Astrocyte (in vitro differentiated cells and primary cell): Measurements from ENCODE around the gene ADAP1. TPM values are rescaled to one million over a fixed set of nuclear protein-coding genes. Genes with fewer than 3 reads are reported as not detected.

Experiments
- DNase-seq: peaks from one replicate; pipeline ENCODE4 v3.0.0-alpha.2; 2010; ENCODE audit warnings: low read depth
- FAIRE-seq: peaks from 2 replicates; lab custom pipeline; 2011; peaks lifted over from hg19 to GRCh38; lab: Jason Lieb, UNC
- H2AFZ ChIP-seq: 2 replicates; pipeline ENCODE4 v1.6.0; 2012; ENCODE audit warnings: low read depth, low read length, inconsistent platforms
- H3K27ac ChIP-seq: 2 replicates; pipeline ENCODE4 v1.5.1; 2011; ENCODE audit warnings: low read depth, low read length, inconsistent platforms
- H3K27me3 ChIP-seq: 2 replicates; pipeline ENCODE4 v1.6.0; 2011; ENCODE audit warnings: low read length, inconsistent platforms; ENCODE audit not compliant: insufficient read depth
- H3K36me3 ChIP-seq: 2 replicates; pipeline ENCODE4 v1.5.1; 2011; ENCODE audit warnings: low read length, inconsistent platforms; ENCODE audit not compliant: insufficient read depth
- H3K4me1 ChIP-seq: 2 replicates; pipeline ENCODE4 v1.5.1; 2011; ENCODE audit warnings: low read length, inconsistent platforms; ENCODE audit not compliant: insufficient read depth
- H3K4me2 ChIP-seq: 2 replicates; pipeline ENCODE4 v1.6.0; 2012; ENCODE audit warnings: low read length, inconsistent platforms
- H3K4me3 ChIP-seq: 2 replicates; pipeline ENCODE4 v1.5.1; 2011; ENCODE audit warnings: low read depth, mild to moderate bottlenecking, low read length, inconsistent platforms; ENCODE audit not compliant: insufficient read depth
- H3K79me2 ChIP-seq: 2 replicates; pipeline ENCODE4 v1.6.0; 2012; ENCODE audit warnings: mild to moderate bottlenecking, low read length, inconsistent platforms; ENCODE audit not compliant: insufficient read depth
- H3K9ac ChIP-seq: 2 replicates; pipeline ENCODE4 v1.6.0; 2012; ENCODE audit warnings: mild to moderate bottlenecking, low read length, inconsistent platforms
- H3K9me3 ChIP-seq: 2 replicates; pipeline ENCODE4 v1.5.1; 2012; ENCODE audit warnings: low read depth, mild to moderate bottlenecking, low read length, inconsistent platforms; ENCODE audit not compliant: insufficient read depth
- H4K20me1 ChIP-seq: 2 replicates; pipeline ENCODE4 v1.6.0; 2012; ENCODE audit warnings: low read length, inconsistent platforms; ENCODE audit not compliant: insufficient read depth
- H3K27ac Mint-ChIP-seq: one replicate; pipeline ENCODE4 v1.8.0; 2021; ENCODE audit warnings: mild to moderate bottlenecking, mixed read lengths; ENCODE audit not compliant: unreplicated experiment
- H3K27me3 Mint-ChIP-seq: one replicate; pipeline ENCODE4 v1.8.0; 2021; ENCODE audit warnings: low read depth, mixed read lengths; ENCODE audit not compliant: unreplicated experiment
- H3K36me3 Mint-ChIP-seq: one replicate; pipeline ENCODE4 v1.8.0; 2021; ENCODE audit warnings: low read depth, mixed read lengths; ENCODE audit not compliant: unreplicated experiment
- H3K4me1 Mint-ChIP-seq: one replicate; pipeline ENCODE4 v1.8.0; 2021; ENCODE audit warnings: low read depth, mixed read lengths; ENCODE audit not compliant: unreplicated experiment
- H3K4me3 Mint-ChIP-seq: one replicate; pipeline ENCODE4 v1.8.0; 2021; ENCODE audit warnings: mild to moderate bottlenecking, moderate library complexity, mixed read lengths; ENCODE audit not compliant: unreplicated experiment
- H3K9me3 Mint-ChIP-seq: one replicate; pipeline ENCODE4 v1.8.0; 2021; ENCODE audit warnings: mild to moderate bottlenecking, mixed read lengths; ENCODE audit not compliant: unreplicated experiment
- EZH2 ChIP-seq: IDR thresholded peaks from 2 replicates; pipeline ENCODE4 v1.6.1; 2012; ENCODE audit warnings: mild to moderate bottlenecking, low read length, inconsistent platforms; ENCODE audit not compliant: insufficient read depth
- total RNA-seq: library from RNA; stranded (reverse); gene quantifications from 2 replicates; pipeline ENCODE4 v1.2.1, GENCODE V29; 2021
- TF ChIP-seq, protein P1 (sequence below): IDR thresholded peaks from 2 replicates; pipeline ENCODE4 v1.5.1; 2011; ENCODE audit warnings: low read depth, mild to moderate bottlenecking, inconsistent platforms, low read length, moderate library complexity; ENCODE audit not compliant: insufficient read depth

ADAP1 gene
- total RNA-seq, 1 donor from 2014 or later = 4.8 TPM

GRCh38 chr7:888081-889024, 66.1 kb downstream of the ADAP1 start:
- H3K4me2 ChIP-seq = no peak overlapping the region
- peaks cover 2% of the 10 kb centered on the region for H3K4me1 Mint-ChIP-seq
- no peaks in the 10 kb centered on the region for H3K27me3 ChIP-seq
- H3K27me3 Mint-ChIP-seq = no peaks in the 10 kb centered on the region
- no peak for TF ChIP-seq EZH2
- TF ChIP-seq, protein P1, sequence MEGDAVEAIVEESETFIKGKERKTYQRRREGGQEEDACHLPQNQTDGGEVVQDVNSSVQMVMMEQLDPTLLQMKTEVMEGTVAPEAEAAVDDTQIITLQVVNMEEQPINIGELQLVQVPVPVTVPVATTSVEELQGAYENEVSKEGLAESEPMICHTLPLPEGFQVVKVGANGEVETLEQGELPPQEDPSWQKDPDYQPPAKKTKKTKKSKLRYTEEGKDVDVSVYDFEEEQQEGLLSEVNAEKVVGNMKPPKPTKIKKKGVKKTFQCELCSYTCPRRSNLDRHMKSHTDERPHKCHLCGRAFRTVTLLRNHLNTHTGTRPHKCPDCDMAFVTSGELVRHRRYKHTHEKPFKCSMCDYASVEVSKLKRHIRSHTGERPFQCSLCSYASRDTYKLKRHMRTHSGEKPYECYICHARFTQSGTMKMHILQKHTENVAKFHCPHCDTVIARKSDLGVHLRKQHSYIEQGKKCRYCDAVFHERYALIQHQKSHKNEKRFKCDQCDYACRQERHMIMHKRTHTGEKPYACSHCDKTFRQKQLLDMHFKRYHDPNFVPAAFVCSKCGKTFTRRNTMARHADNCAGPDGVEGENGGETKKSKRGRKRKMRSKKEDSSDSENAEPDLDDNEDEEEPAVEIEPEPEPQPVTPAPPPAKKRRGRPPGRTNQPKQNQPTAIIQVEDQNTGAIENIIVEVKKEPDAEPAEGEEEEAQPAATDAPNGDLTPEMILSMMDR = no peak
- no peak overlapping the region for H3K9ac ChIP-seq
- H3K9me3 ChIP-seq = no peaks in the 10 kb centered on the region
- no peak overlapping the region for H3K4me3 ChIP-seq
- no peaks in the 10 kb centered on the region for H3K9me3 Mint-ChIP-seq
- FAIRE-seq = no peak
- no peaks in the 10 kb centered on the region for H3K36me3 ChIP-seq
- no peak overlapping the region for H3K27ac ChIP-seq
- H3K79me2 ChIP-seq = peaks cover 52% of the 10 kb centered on the region
- H3K4me1 ChIP-seq = no peaks in the 10 kb centered on the region
- DNase-seq = no peak
- H3K36me3 Mint-ChIP-seq = peaks cover 10% of the 10 kb centered on the region
- H3K4me3 Mint-ChIP-seq = no peak overlapping the region
- no peak overlapping the region for H2AFZ ChIP-seq
- peaks cover 73% of the 10 kb centered on the region for H4K20me1 ChIP-seq
- H3K27ac Mint-ChIP-seq = no peak overlapping the region

DNA sequence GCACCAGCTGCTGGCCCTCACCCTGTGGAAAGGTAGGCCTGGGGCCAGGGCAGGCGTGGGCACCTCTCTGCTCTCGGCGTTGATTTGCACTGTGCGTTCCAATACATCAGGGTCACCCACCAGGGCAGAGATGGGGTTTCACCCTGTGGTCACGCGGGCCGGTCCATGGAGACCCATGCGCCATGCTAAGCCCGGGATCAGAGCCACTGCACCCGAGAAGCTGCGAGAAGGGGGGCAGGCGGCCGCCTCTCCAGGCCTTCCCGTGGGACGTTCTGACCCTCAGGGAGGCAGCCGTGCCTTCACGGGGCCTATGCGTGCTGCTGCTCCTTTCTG, 67.0 kb downstream of the ADAP1 start:
- Mint-ChIP-seq H3K4me3 (no peak overlapping the region), H3K27ac (no peak overlapping the region), H3K27me3 (no peaks in the 10 kb centered on the region), H3K9me3 (no peaks in the 10 kb centered on the region), H3K4me1 (peaks cover 5% of the 10 kb centered on the region), H3K36me3 (peaks cover 10% of the 10 kb centered on the region)
- Histone ChIP-seq H3K9ac (no peak overlapping the region), H3K36me3 (no peaks in the 10 kb centered on the region), H3K27me3 (no peaks in the 10 kb centered on the region), H2AFZ (no peak overlapping the region), H3K4me1 (no peaks in the 10 kb centered on the region), H3K4me2 (no peak overlapping the region), H3K9me3 (no peaks in the 10 kb centered on the region), H4K20me1 (peaks cover 75% of the 10 kb centered on the region), H3K4me3 (no peak overlapping the region), H3K27ac (no peak overlapping the region), H3K79me2 (peaks cover 61% of the 10 kb centered on the region)
- TF ChIP-seq, protein P1 = no peak
- TF ChIP-seq EZH2 = no peak
- FAIRE-seq = no peak
- DNase-seq = no peak
